Caco-2 (cell line): ENCODE measurements around the gene MYL12A. TPM values are rescaled to one million over a fixed set of nuclear protein-coding genes. Genes with fewer than 3 reads are reported as not detected.
A peak's percentile ranks its signal among the peaks of the same experiment; 100 is the strongest.

Experiments
- BruUV-seq: library from RNA; stranded (reverse); fragments of 400-500 nt; replicated peaks from 2 replicates; lab custom pipeline; 2021; lab: Mats Ljungman, UMichigan
- CTCF ChIA-PET: fragments of 300-600 bp; sonication (Branson Sonifier 250); formaldehyde crosslinking; loops from one replicate; lab custom pipeline; 2022; ENCODE audit warnings: antibody characterized with exemption; lab: Charles Lee
- POLR2A ChIA-PET: fragments of 300-600 bp; sonication (Branson Sonifier 250); formaldehyde crosslinking; loops from one replicate; lab custom pipeline; 2022; ENCODE audit warnings: antibody characterized with exemption; lab: Charles Lee
- DNase-seq, 2 experiments: peaks; one replicate each; pipeline versions ENCODE4 v3.0.0 to v3.0.0-alpha.2; 2020 to 2022
- H3K27me3 ChIP-seq: replicated peaks from 2 replicates; pipeline ENCODE4 v1.6.0; 2011; ENCODE audit warnings: low read length; ENCODE audit not compliant: control insufficient read depth, insufficient read depth
- H3K36me3 ChIP-seq: 2 replicates; pipeline ENCODE4 v1.5.1; 2011; ENCODE audit warnings: low read length; ENCODE audit not compliant: control insufficient read depth, insufficient read depth
- H3K4me1 ChIP-seq: fragments of 250-450 bp; sonication (Bioruptor Pico); 2 replicates; pipeline ENCODE4 v1.5.1; 2020; ENCODE audit warnings: mild to moderate bottlenecking
- H3K4me3 ChIP-seq: 2 replicates; pipeline ENCODE4 v1.5.1; 2011; ENCODE audit warnings: low read depth, mild to moderate bottlenecking, control low read depth, low read length
- H3K9me3 ChIP-seq: fragments of 250-450 bp; sonication (Bioruptor Pico); 2 replicates; pipeline ENCODE4 v1.5.1; 2020; ENCODE audit warnings: mild to moderate bottlenecking, moderate library complexity
- H3K27ac Mint-ChIP-seq: one replicate; pipeline ENCODE4 v1.8.0; 2022; ENCODE audit warnings: mixed read lengths; ENCODE audit not compliant: unreplicated experiment
- H3K27me3 Mint-ChIP-seq: one replicate; pipeline ENCODE4 v1.8.0; 2022; ENCODE audit warnings: mixed read lengths; ENCODE audit not compliant: insufficient read depth, unreplicated experiment
- H3K36me3 Mint-ChIP-seq: one replicate; pipeline ENCODE4 v1.8.0; 2022; ENCODE audit warnings: mild to moderate bottlenecking, mixed read lengths; ENCODE audit not compliant: insufficient read depth, unreplicated experiment
- H3K4me1 Mint-ChIP-seq: one replicate; pipeline ENCODE4 v1.8.0; 2022; ENCODE audit warnings: low read depth, mixed read lengths; ENCODE audit not compliant: unreplicated experiment
- H3K4me3 Mint-ChIP-seq: one replicate; pipeline ENCODE4 v1.8.0; 2022; ENCODE audit warnings: mild to moderate bottlenecking, moderate library complexity, mixed read lengths; ENCODE audit not compliant: unreplicated experiment
- H3K9me3 Mint-ChIP-seq: one replicate; pipeline ENCODE4 v1.8.0; 2022; ENCODE audit warnings: mixed read lengths; ENCODE audit not compliant: unreplicated experiment
- intact Hi-C: fragments of 100-400 bp; cut with micrococcal nuclease; formaldehyde crosslinking; loops from one replicate; pipeline ENCODE4 v1.10.0; 2022; ENCODE audit not compliant: unreplicated experiment
- total RNA-seq: library from RNA; stranded (reverse); gene quantifications from 2 replicates; pipeline ENCODE4 v1.2.3, GENCODE V29; 2022
- TF ChIP-seq, protein P1 (sequence below), 2 experiments: fragments of 200-600 bp in 1 of 2; IDR thresholded peaks; 1 replicate in 1 of 2; 2 replicates in 1 of 2; pipeline versions ENCODE4 v1.5.1 to v1.8.0; 2011 to 2022; ENCODE audit warnings: antibody characterized with exemption in 1 of 2, control low read depth in 1 of 2, inconsistent platforms in 1 of 2, low read depth in 1 of 2, low read length in 1 of 2, mild to moderate bottlenecking in 1 of 2, moderate library complexity in 1 of 2; ENCODE audit not compliant: insufficient read depth in 1 of 2, severe bottlenecking in 1 of 2, unreplicated experiment in 1 of 2

The MYL12A gene
- total RNA-seq, 1 experiment from 2014 or later: 272 TPM

- Mint-ChIP-seq H3K36me3 (peaks cover 79% of the 10 kb centered on the region), H3K27me3 (no peaks in the 10 kb centered on the region), H3K27ac (peak overlapping the region; percentile 85), H3K4me3 (peak overlapping the region; percentile 49), H3K4me1 (peaks cover 43% of the 10 kb centered on the region), H3K9me3 (no peaks in the 10 kb centered on the region)
- POLR2A ChIA-PET: interaction anchor here (2.9 kb wide), 1 partner anchor 9 kb away, joined by 16 read pairs; the partner anchor contains the start of gene MYL12A
- Histone ChIP-seq H3K4me3 (no peak overlapping the region), H3K4me1 (peaks cover 73% of the 10 kb centered on the region), H3K9me3 (no peaks in the 10 kb centered on the region), H3K27me3 (no peaks in the 10 kb centered on the region), H3K36me3 (peaks cover 2% of the 10 kb centered on the region)
- TF ChIP-seq, protein P1, sequence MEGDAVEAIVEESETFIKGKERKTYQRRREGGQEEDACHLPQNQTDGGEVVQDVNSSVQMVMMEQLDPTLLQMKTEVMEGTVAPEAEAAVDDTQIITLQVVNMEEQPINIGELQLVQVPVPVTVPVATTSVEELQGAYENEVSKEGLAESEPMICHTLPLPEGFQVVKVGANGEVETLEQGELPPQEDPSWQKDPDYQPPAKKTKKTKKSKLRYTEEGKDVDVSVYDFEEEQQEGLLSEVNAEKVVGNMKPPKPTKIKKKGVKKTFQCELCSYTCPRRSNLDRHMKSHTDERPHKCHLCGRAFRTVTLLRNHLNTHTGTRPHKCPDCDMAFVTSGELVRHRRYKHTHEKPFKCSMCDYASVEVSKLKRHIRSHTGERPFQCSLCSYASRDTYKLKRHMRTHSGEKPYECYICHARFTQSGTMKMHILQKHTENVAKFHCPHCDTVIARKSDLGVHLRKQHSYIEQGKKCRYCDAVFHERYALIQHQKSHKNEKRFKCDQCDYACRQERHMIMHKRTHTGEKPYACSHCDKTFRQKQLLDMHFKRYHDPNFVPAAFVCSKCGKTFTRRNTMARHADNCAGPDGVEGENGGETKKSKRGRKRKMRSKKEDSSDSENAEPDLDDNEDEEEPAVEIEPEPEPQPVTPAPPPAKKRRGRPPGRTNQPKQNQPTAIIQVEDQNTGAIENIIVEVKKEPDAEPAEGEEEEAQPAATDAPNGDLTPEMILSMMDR (IDR thresholded peaks at IDR 0.05; ENCODE audit: insufficient read depth in 1 of 2, low read depth in 1 of 2, low read length in 1 of 2, severe bottlenecking in 1 of 2, unreplicated experiment in 1 of 2): no peak
- intact Hi-C loops: loop anchor here (2.0 kb wide), 1 partner anchor 346 kb away; no protein-coding TSS in a partner anchor
- CTCF ChIA-PET: interaction anchor here (1.1 kb wide), 1 partner anchor 11 kb away, joined by 3 read pairs; no protein-coding TSS in a partner anchor
- DNase-seq: peak; percentile 55 to 67
- TSS peak; percentile 67 for BruUV-seq
Observed at GRCh38 chr18:3256693-3257626, 9.4 kb downstream of the MYL12A start.

- H3K27me3 Mint-ChIP-seq: no peaks in the 10 kb centered on the region
- peaks cover 87% of the 10 kb centered on the region for H3K36me3 Mint-ChIP-seq
- no peak for DNase-seq
- peaks cover 2% of the 10 kb centered on the region for H3K36me3 ChIP-seq
- no TSS peak for BruUV-seq
- TF ChIP-seq, protein P1 (IDR thresholded peaks at IDR 0.05; ENCODE audit: insufficient read depth in 1 of 2, low read depth in 1 of 2, low read length in 1 of 2, severe bottlenecking in 1 of 2, unreplicated experiment in 1 of 2): no peak
- CTCF ChIA-PET: no interaction called here
- H3K27me3 ChIP-seq: no peaks in the 10 kb centered on the region
- H3K4me3 ChIP-seq: no peak overlapping the region
- peaks cover 66% of the 10 kb centered on the region for H3K4me1 ChIP-seq
- peak overlapping the region; percentile 50 for H3K27ac Mint-ChIP-seq
- no peaks in the 10 kb centered on the region for H3K9me3 ChIP-seq
- POLR2A ChIA-PET: interaction anchor here (2.9 kb wide), 1 partner anchor 10 kb away, joined by 16 read pairs; the partner anchor contains the start of gene MYL12A
- H3K4me1 Mint-ChIP-seq: peaks cover 41% of the 10 kb centered on the region
- no peak overlapping the region for H3K4me3 Mint-ChIP-seq
- H3K9me3 Mint-ChIP-seq: no peaks in the 10 kb centered on the region
- intact Hi-C loops: loop anchor here (2.0 kb wide), 1 partner anchor 345 kb away; no protein-coding TSS in a partner anchor
Observed at GRCh38 chr18:3257627-3258120, 10.1 kb downstream of the MYL12A start.

DNA sequence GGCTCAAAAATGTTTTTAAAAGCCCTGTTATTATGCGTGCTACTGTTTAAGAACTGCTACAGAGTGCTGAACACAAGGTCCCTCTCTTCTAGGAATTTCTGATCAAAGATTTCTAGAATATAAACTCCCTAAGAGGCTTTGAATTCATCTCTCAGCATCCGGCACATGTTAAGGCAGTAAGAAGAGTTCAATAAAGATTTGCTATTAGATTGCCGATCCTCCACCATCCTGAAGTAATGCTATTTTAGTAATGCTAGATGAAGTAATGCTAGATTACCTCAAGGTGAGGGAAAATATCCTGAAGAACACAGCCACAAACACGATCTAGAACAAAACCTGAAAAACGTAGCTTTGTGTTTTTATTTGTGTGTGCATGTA lies 13.4 kb downstream of the MYL12A start:
- Histone ChIP-seq H3K9me3 (no peaks in the 10 kb centered on the region), H3K27me3 (no peaks in the 10 kb centered on the region), H3K4me1 (peaks cover 58% of the 10 kb centered on the region), H3K4me3 (peak overlapping the region; percentile 97), H3K36me3 (peaks cover 4% of the 10 kb centered on the region)
- Mint-ChIP-seq H3K36me3 (peaks cover 65% of the 10 kb centered on the region), H3K9me3 (no peaks in the 10 kb centered on the region), H3K4me1 (peaks cover 38% of the 10 kb centered on the region), H3K27ac (peak overlapping the region; percentile 99), H3K4me3 (peak overlapping the region; percentile 84), H3K27me3 (no peaks in the 10 kb centered on the region)
- ChIA-PET CTCF (no interaction called here), POLR2A (interaction anchor here (0.7 to 1.3 kb wide), 3 partner anchors 14 to 190 kb away, joined by 3 to 4 read pairs (median 3); no protein-coding TSS in a partner anchor)
- TF ChIP-seq, protein P1 (IDR thresholded peaks at IDR 0.05; ENCODE audit: insufficient read depth in 1 of 2, low read depth in 1 of 2, low read length in 1 of 2, severe bottlenecking in 1 of 2, unreplicated experiment in 1 of 2): no peak
- intact Hi-C loops: loop anchor here (1.0 kb wide), 1 partner anchor 14 kb away; the partner anchor contains the start of gene MYL12A
- BruUV-seq: TSS peak; percentile 85
- no peak for DNase-seq
